LoVo (cell line): ENCODE results near the gene TTLL10.
"Not testable (repeated sequence)": the region's sequence is repeated elsewhere in the genome, so short reads cannot be mapped to it uniquely, and the experiment has no call there.

Experiments used
- DNase-seq: peaks from one replicate; pipeline ENCODE4 v3.0.0-alpha.2; 2016; ENCODE audit warnings: low spot score

The TTLL10 gene

GRCh38 chr1:1189111-1189510 lies 15.4 kb downstream of the TTLL10 start:
- DNase-seq, result no peak

- no peak for DNase-seq
These were observed 18.1 kb downstream of the TTLL10 start for GRCh38 chr1:1191734-1192133.

- no peak for DNase-seq
These were observed 21.0 kb downstream of the TTLL10 start for GRCh38 chr1:1194723-1195122.

GRCh38 chr1:1195726-1196125 lies 22.0 kb downstream of the TTLL10 start:
- not testable (repeated sequence) for DNase-seq

- no peak for DNase-seq
These were observed 22.9 kb downstream of the TTLL10 start for GRCh38 chr1:1196431-1197187.

- DNase-seq, result no peak
These were observed 23.5 kb downstream of the TTLL10 start for GRCh38 chr1:1197188-1197500.

GRCh38 chr1:1197551-1198422 lies 24.1 kb downstream of the TTLL10 start:
- DNase-seq, result no peak

GRCh38 chr1:1198423-1199140 lies 24.9 kb downstream of the TTLL10 start:
- no peak for DNase-seq

- DNase-seq, result no peak
These were observed 25.7 kb downstream of the TTLL10 start for GRCh38 chr1:1199141-1199960.

GRCh38 chr1:1199961-1200875 lies 26.5 kb downstream of the TTLL10 start:
- no peak for DNase-seq

- peak; percentile 3 for DNase-seq
These were observed 27.5 kb downstream of the TTLL10 start for GRCh38 chr1:1200876-1201810.

- no peak for DNase-seq
These were observed 29.3 kb downstream of the TTLL10 start for GRCh38 chr1:1202831-1203560.

GRCh38 chr1:1203561-1204424 lies 30.1 kb downstream of the TTLL10 start:
- DNase-seq, result no peak

GRCh38 chr1:1204425-1204920 lies 30.8 kb downstream of the TTLL10 start:
- DNase-seq, result no peak

- no peak for DNase-seq
These were observed 31.5 kb downstream of the TTLL10 start for GRCh38 chr1:1204998-1205768.

- no peak for DNase-seq
These were observed 32.2 kb downstream of the TTLL10 start for GRCh38 chr1:1205769-1206375.
